Measurements from ENCODE around the gene AFTPH.

DNA sequence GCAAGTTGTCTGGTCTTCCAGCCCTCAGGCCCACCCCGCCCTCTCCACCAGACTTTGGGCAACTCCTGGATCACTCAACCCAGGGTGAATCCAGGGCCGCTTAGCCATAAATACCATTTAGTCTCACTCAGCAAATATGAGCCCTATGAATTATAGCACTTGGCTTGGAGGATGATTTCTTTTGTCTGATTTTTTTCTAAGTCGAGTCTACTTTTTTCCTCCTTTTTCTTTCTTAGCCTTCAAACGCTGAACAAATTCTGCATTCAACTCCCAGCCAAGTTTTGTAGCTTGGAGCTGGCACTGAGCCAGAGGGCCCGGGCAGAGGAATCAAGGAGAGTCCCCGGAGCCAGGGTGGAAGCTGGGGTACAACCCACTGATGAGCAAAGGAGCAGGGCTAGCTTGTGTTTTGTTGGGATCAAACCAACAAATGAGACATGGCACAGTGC is 80.9 kb downstream of the AFTPH start:
- TF ChIP-seq EZH2 (IDR thresholded peaks at IDR 0.05; ENCODE audit: insufficient read depth, low read length) = no peak
- TF ChIP-seq, protein P1, sequence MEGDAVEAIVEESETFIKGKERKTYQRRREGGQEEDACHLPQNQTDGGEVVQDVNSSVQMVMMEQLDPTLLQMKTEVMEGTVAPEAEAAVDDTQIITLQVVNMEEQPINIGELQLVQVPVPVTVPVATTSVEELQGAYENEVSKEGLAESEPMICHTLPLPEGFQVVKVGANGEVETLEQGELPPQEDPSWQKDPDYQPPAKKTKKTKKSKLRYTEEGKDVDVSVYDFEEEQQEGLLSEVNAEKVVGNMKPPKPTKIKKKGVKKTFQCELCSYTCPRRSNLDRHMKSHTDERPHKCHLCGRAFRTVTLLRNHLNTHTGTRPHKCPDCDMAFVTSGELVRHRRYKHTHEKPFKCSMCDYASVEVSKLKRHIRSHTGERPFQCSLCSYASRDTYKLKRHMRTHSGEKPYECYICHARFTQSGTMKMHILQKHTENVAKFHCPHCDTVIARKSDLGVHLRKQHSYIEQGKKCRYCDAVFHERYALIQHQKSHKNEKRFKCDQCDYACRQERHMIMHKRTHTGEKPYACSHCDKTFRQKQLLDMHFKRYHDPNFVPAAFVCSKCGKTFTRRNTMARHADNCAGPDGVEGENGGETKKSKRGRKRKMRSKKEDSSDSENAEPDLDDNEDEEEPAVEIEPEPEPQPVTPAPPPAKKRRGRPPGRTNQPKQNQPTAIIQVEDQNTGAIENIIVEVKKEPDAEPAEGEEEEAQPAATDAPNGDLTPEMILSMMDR (IDR thresholded peaks at IDR 0.05; ENCODE audit: insufficient read depth, low read depth, low read length) = no peak

Measured in astrocyte (in vitro differentiated cells and primary cell).